ENCODE measurements around the gene HPD. TPM values are rescaled to one million over a fixed set of nuclear protein-coding genes. Genes with fewer than 3 reads are reported as not detected.

The HPD gene
- total and polyA plus RNA-seq, 2 donors (not counting 3 experiments of a cell fraction or from before 2014, with no cell fraction given): not detected

- no peak for FAIRE-seq
- CTCF ChIA-PET: interaction anchor here (0.7 kb wide), 1 partner anchor 51 kb away, joined by 3 read pairs; no protein-coding TSS in a partner anchor
- Histone ChIP-seq H3K79me2 (ENCODE audit: control insufficient read depth, insufficient read depth, low read length) (no peaks in the 10 kb centered on the region), H3K36me3 (ENCODE audit: control insufficient read depth in 2 of 2, extremely low read depth in 1 of 2, insufficient read depth in 2 of 2, low read length in 2 of 2) (no peaks in the 10 kb centered on the region), H3K4me3 (replicated peaks in 1 of 3; ENCODE audit: insufficient read depth in 1 of 3, low read depth in 1 of 3, low read length in 3 of 3) (no peak overlapping the region), H3K9ac (replicated peaks; ENCODE audit: extremely low read depth, insufficient read depth, low read length) (no peak overlapping the region), H2AFZ (ENCODE audit: low read depth, low read length) (no peak overlapping the region), H3K9me3 (replicated peaks; ENCODE audit: control insufficient read depth, insufficient read depth, low read length) (no peaks in the 10 kb centered on the region), H3K27ac (ENCODE audit: insufficient read depth, low read depth, low read length) (no peak overlapping the region), H3K4me2 (ENCODE audit: insufficient read depth, low read length) (no peak overlapping the region), H4K20me1 (replicated peaks; ENCODE audit: control insufficient read depth, extremely low read depth, insufficient read depth, low read length) (no peaks in the 10 kb centered on the region), H3K4me1 (ENCODE audit: control insufficient read depth, extremely low read depth, insufficient read depth, low read length) (no peaks in the 10 kb centered on the region), H3K27me3 (ENCODE audit: control insufficient read depth in 2 of 2, insufficient read depth in 2 of 2, low read length in 2 of 2) (no peaks in the 10 kb centered on the region), H3K9me1 (replicated peaks; ENCODE audit: control insufficient read depth, extremely low read depth, insufficient read depth, low read length) (no peaks in the 10 kb centered on the region)
- intact Hi-C loops (cut with micrococcal nuclease) (no loop called here), dilution Hi-C loops (cut with MboI; ENCODE audit: extremely low pct_ligation_motif_present, low sequenced_read_pairs) (no loop called here)
- DNase-seq (ENCODE audit: low read depth, low spot score): no peak
- no peak for TF ChIP-seq JUN (IDR thresholded peaks at IDR 0.05; ENCODE audit: borderline replicate concordance, insufficient read depth, insufficient read length, low read depth)
- TF ChIP-seq EZH2 (IDR thresholded peaks at IDR 0.05; ENCODE audit: borderline replicate concordance, low read depth, low read length, severe bottlenecking): no peak
- TF ChIP-seq FOS (IDR thresholded peaks at IDR 0.05; ENCODE audit: borderline replicate concordance, insufficient read depth, low read length): no peak
- no peak for TF ChIP-seq CTCF (IDR thresholded peaks at IDR 0.05; ENCODE audit: extremely low read depth in 1 of 2, insufficient read depth in 1 of 2, low read depth in 1 of 2, low read length in 2 of 2)
- no peak for TF ChIP-seq POLR2A (IDR thresholded peaks at IDR 0.05; ENCODE audit: low read depth, low read length)
- TF ChIP-seq POLR2AphosphoS5 (IDR thresholded peaks at IDR 0.05; ENCODE audit: insufficient read depth, low read depth, low read length): no peak
- no peak for TF ChIP-seq GATA2 (IDR thresholded peaks at IDR 0.05; ENCODE audit: insufficient read depth, insufficient read length, low read depth, low read length)
- no peak for TF ChIP-seq MYC (IDR thresholded peaks at IDR 0.05; ENCODE audit: low read depth, low read length)
- POLR2A ChIA-PET: interaction anchor here (0.6 kb wide), 1 partner anchor 69 kb away, joined by 3 read pairs; no protein-coding TSS in a partner anchor
- BruUV-seq (replicated peaks): no TSS peak
These were observed 13.0 kb downstream of the HPD start for GRCh38 chr12:121845701-121846100.
